A549 (cell line): ENCODE results near the gene SIPA1. TPM values are rescaled to one million over a fixed set of nuclear protein-coding genes. Genes with fewer than 3 reads are reported as not detected.

Source experiments
- ATAC-seq, 2 experiments: fragments of 200-7000 bp in 1 of 2; fragments of >200 bp in 1 of 2; cut with Nextera tagmentation in 1 of 2; cut with Tn5 transposase in 1 of 2; 3 replicates each; pipeline versions ENCODE4 v1.8.0 to v1.9.1; 2018 to 2020; ENCODE audit warnings: mild to moderate bottlenecking in 1 of 2, moderate library complexity in 1 of 2
- CTCF ChIA-PET: fragments of 300-600 bp; sonication (Branson Sonifier 250); formaldehyde crosslinking; extraction: SDS; loops from one replicate; lab custom pipeline; 2021; ENCODE audit warnings: antibody characterized with exemption, inconsistent platforms; lab: Yijun Ruan, JAX
- POLR2A ChIA-PET: fragments of 350-600 bp; formaldehyde crosslinking; extraction: SDS; loops from one replicate; lab custom pipeline; 2021; ENCODE audit warnings: antibody characterized with exemption, inconsistent platforms; lab: Yijun Ruan, JAX
- DNase-seq, 2 experiments: peaks; one replicate each; pipeline versions ENCODE4 v3.0.0 to v3.0.0-alpha.2; 2011 to 2016; ENCODE audit warnings: low read depth in 1 of 2, low spot score in 1 of 2
- FAIRE-seq: peaks from 2 replicates; lab custom pipeline; 2011; peaks lifted over from hg19 to GRCh38; lab: Jason Lieb, UNC
- H3K27ac ChIP-seq, 2 experiments: fragments of >200 bp; sonication (Bioruptor Twin); formaldehyde crosslinking; 3 replicates each; pipeline ENCODE4 v1.5.1; 2016 to 2017
- H3K4me1 ChIP-seq: fragments of >200 bp; sonication (Bioruptor Twin); formaldehyde crosslinking; 3 replicates; pipeline ENCODE4 v1.6.1; 2016
- H3K4me2 ChIP-seq: fragments of >200 bp; sonication (Bioruptor Twin); formaldehyde crosslinking; 3 replicates; pipeline ENCODE4 v1.6.1; 2016
- H3K4me3 ChIP-seq: fragments of >200 bp; sonication (Bioruptor Twin); formaldehyde crosslinking; 3 replicates; pipeline ENCODE4 v1.5.1; 2016
- H3K9me3 ChIP-seq: fragments of >200 bp; sonication (Bioruptor Twin); formaldehyde crosslinking; 3 replicates; pipeline ENCODE4 v1.6.1; 2016
- ATOH8 ChIP-seq: fragments of 250-450 bp; sonication (Bioruptor Pico); IDR thresholded peaks from 2 replicates; pipeline ENCODE4 v1.5.0; 2020; ENCODE audit warnings: low read depth, mild to moderate bottlenecking, moderate library complexity
- BCL3 ChIP-seq: fragments of >200 bp; sonication (Bioruptor Twin); formaldehyde crosslinking; IDR thresholded peaks from 3 replicates; pipeline ENCODE4 v1.6.1; 2016
- BHLHE40 ChIP-seq: IDR thresholded peaks from 2 replicates; pipeline ENCODE4 v1.6.1; 2012; ENCODE audit warnings: low read depth, low read length, inconsistent platforms
- E2F6 ChIP-seq: IDR thresholded peaks from 2 replicates; pipeline ENCODE4 v1.6.1; 2012; ENCODE audit warnings: low read depth, borderline replicate concordance
- FOSB ChIP-seq: fragments of 250-450 bp; sonication (Bioruptor Pico); IDR thresholded peaks from 2 replicates; pipeline ENCODE4 v1.5.0; 2020; ENCODE audit warnings: mild to moderate bottlenecking, moderate library complexity
- FOXS1 ChIP-seq: fragments of 250-450 bp; sonication (Bioruptor Pico); IDR thresholded peaks from 2 replicates; pipeline ENCODE4 v1.5.0; 2020; ENCODE audit warnings: mild to moderate bottlenecking, moderate library complexity
- HES2 ChIP-seq: fragments of >200 bp; sonication (Bioruptor Twin); formaldehyde crosslinking; IDR thresholded peaks from 2 replicates; pipeline ENCODE4 v1.6.1; 2016
- HOXA7 ChIP-seq: fragments of 250-450 bp; sonication (Bioruptor Pico); IDR thresholded peaks from 2 replicates; pipeline ENCODE4 v1.5.0; 2020; ENCODE audit warnings: mild to moderate bottlenecking, moderate library complexity
- HOXB5 ChIP-seq: fragments of 250-450 bp; sonication (Bioruptor Pico); IDR thresholded peaks from 2 replicates; pipeline ENCODE4 v1.5.0; 2020; ENCODE audit warnings: mild to moderate bottlenecking, moderate library complexity
- JUN ChIP-seq, 2 experiments: fragments of >200 bp; sonication (Bioruptor Twin); formaldehyde crosslinking; IDR thresholded peaks; 2 replicates in 1 of 2; 3 replicates in 1 of 2; pipeline ENCODE4 v1.6.1; 2016 to 2017
- KDM1A ChIP-seq: fragments of 200-600 bp; sonication (generic); IDR thresholded peaks from 2 replicates; pipeline ENCODE4 v1.6.1; 2016; ENCODE audit warnings: low read depth, mild to moderate bottlenecking
- KDM5A ChIP-seq: fragments of 200-600 bp; sonication (generic); IDR thresholded peaks from 2 replicates; pipeline ENCODE4 v1.6.1; 2016; ENCODE audit warnings: antibody characterized with exemption, mild to moderate bottlenecking
- MAFK ChIP-seq: fragments of 450-650 bp; IDR thresholded peaks from 2 replicates; pipeline ENCODE4 v1.6.1; 2014; ENCODE audit not compliant: partially characterized antibody
- MAX ChIP-seq: IDR thresholded peaks from 2 replicates; pipeline ENCODE4 v1.6.1; 2012
- MAZ ChIP-seq: fragments of 150-350 bp; IDR thresholded peaks from 2 replicates; pipeline ENCODE4 v1.6.1; 2014; ENCODE audit warnings: antibody characterized with exemption, low read depth, low read length, borderline replicate concordance
- PHF8 ChIP-seq: fragments of 200-600 bp; sonication (generic); IDR thresholded peaks from 2 replicates; pipeline ENCODE4 v1.6.1; 2016; ENCODE audit warnings: low read depth, mild to moderate bottlenecking, antibody characterized with exemption, moderate library complexity, borderline replicate concordance
- POLR2A ChIP-seq: IDR thresholded peaks from 2 replicates; pipeline ENCODE4 v1.6.1; 2012; ENCODE audit warnings: mild to moderate bottlenecking, low read length
- POLR2AphosphoS2 ChIP-seq: conservative IDR thresholded peaks from 2 replicates; pipeline ENCODE4 v1.6.1; 2012; ENCODE audit warnings: low read length, improper control_type of control experiment, inconsistent platforms
- REST ChIP-seq: fragments of 200-600 bp; sonication (generic); IDR thresholded peaks from 2 replicates; pipeline ENCODE4 v1.6.1; 2016; ENCODE audit warnings: antibody characterized with exemption, mild to moderate bottlenecking, moderate library complexity
- RFX5 ChIP-seq: fragments of 450-650 bp; IDR thresholded peaks from 2 replicates; pipeline ENCODE4 v1.7.1; 2014; ENCODE audit warnings: antibody characterized with exemption, mild to moderate bottlenecking, moderate library complexity
- SREBF2 ChIP-seq: fragments of 450-650 bp; IDR thresholded peaks from 2 replicates; pipeline ENCODE4 v1.6.1; 2014; ENCODE audit warnings: mild to moderate bottlenecking, moderate library complexity
- TP53 ChIP-seq: fragments of 250-450 bp; sonication (Bioruptor Pico); IDR thresholded peaks from 2 replicates; pipeline ENCODE4 v1.5.0; 2021; ENCODE audit warnings: mild to moderate bottlenecking, moderate library complexity
- ZC3H11A ChIP-seq: fragments of 450-650 bp; IDR thresholded peaks from 2 replicates; pipeline ENCODE4 v1.6.1; 2014; ENCODE audit warnings: antibody characterized with exemption, mild to moderate bottlenecking
- ZFP36 ChIP-seq: fragments of 450-650 bp; IDR thresholded peaks from 2 replicates; pipeline ENCODE4 v1.6.1; 2014; ENCODE audit warnings: borderline replicate concordance; ENCODE audit not compliant: partially characterized antibody
- WGBS: methylation state at CpG from one replicate; pipeline ENCODE4 v1.1.6; 2017; ENCODE audit errors: missing lambda C conversion rate; 5-methylcytosine and 5-hydroxymethylcytosine counted together
- polyA plus RNA-seq, 4 experiments: library from polyadenylated mRNA; depleted of rRNA in 3 of 4; stranded (reverse); fragments of >200 nt; fragmentation: RNase III in 1 of 4; extraction: RNeasy Plus Mini Kit Qiagen cat#74134 plus additional on column Dnase treatment in 1 of 4; gene quantifications; 2 replicates in 3 of 4; 3 replicates in 1 of 4; pipeline ENCODE4 v1.2.3, GENCODE V29; 2011 to 2017

The SIPA1 gene
- polyA plus RNA-seq, 2 of the 4 experiments (the other 2 are of a cell fraction) = 9.9 to 17.4 TPM

GRCh38 chr11:65651339-65651588 lies 13.4 kb downstream of the SIPA1 start (continued):
- TF ChIP-seq FOSB (CRISPR knock-in tag) (no peak), JUN (IDR thresholded peaks at IDR 0.05) (no peak), ZFP36 (no peak), SREBF2 (no peak), KDM1A (no peak)

GRCh38 chr11:65651589-65652510 lies 13.9 kb downstream of the SIPA1 start:
- Histone ChIP-seq H3K4me1 (peaks cover 17% of the 10 kb centered on the region), H3K4me3 (peak overlapping the region; percentile 53), H3K9me3 (no peaks in the 10 kb centered on the region), H3K27ac (peak overlapping the region; percentile 92), H3K4me2 (peak overlapping the region; percentile 83)
- 57% methylated on average over 28 of the region's 28 CpGs for WGBS
- ChIA-PET CTCF (interaction anchor here (0.7 to 2.3 kb wide), 4 partner anchors 13 to 83 kb away, joined by 3 to 18 read pairs (median 3); no protein-coding TSS in a partner anchor), POLR2A (interaction anchor here (1.3 to 2.2 kb wide), 6 partner anchors 8 to 60 kb away, joined by 3 to 27 read pairs (median 6); partner anchors contain the start of genes KAT5, RELA and SIPA1)
- FAIRE-seq (no peak), ATAC-seq (peak; percentile 1 to 15), DNase-seq (no peak)
- TF ChIP-seq SREBF2 (no peak), HES2 (no peak), ZC3H11A (no peak), ZFP36 (peak; percentile 77), KDM5A (no peak), BHLHE40 (no peak)

GRCh38 chr11:65652511-65653228 lies 14.8 kb downstream of the SIPA1 start:
- H3K4me1 ChIP-seq = peaks cover 17% of the 10 kb centered on the region
- TF ChIP-seq ATOH8 (CRISPR knock-in tag) = 0 out of 2 replicates have a peak, but pooled peaks have one; percentile 5
- no peak for TF ChIP-seq KDM1A
- TF ChIP-seq POLR2AphosphoS2 = peak; percentile 95
- no peak for TF ChIP-seq HOXB5
- TF ChIP-seq POLR2A = peak; percentile 64
- peak; percentile 28; the same call in 1 of the 2 replicates for TF ChIP-seq REST
- TF ChIP-seq HOXA7 (CRISPR knock-in tag) = 0 out of 2 replicates have a peak, but pooled peaks have one; percentile 47
- no peak for TF ChIP-seq RFX5
- TF ChIP-seq MAFK = no peak
- peak; percentile 55; the same call in 1 of the 2 replicates for TF ChIP-seq PHF8
- TF ChIP-seq TP53 (CRISPR knock-in tag) = peak; percentile 85; the same call in 1 of the 2 replicates
- no peak for TF ChIP-seq FOXS1
- peak; percentile 84 to 96 for TF ChIP-seq JUN (IDR thresholded peaks at IDR 0.05)
- peak; percentile 82 for TF ChIP-seq MAX
- peak; percentile 84; the same call in 2 of the 3 replicates for TF ChIP-seq BCL3
- TF ChIP-seq MAZ = peak; percentile 75; the same call in 1 of the 2 replicates
- peak; percentile 80; the same call in 1 of the 2 replicates for TF ChIP-seq E2F6

More at GRCh38 chr11:65652511-65653228, 14.8 kb downstream of the SIPA1 start:
- ChIA-PET POLR2A (interaction anchor here (1.0 to 2.2 kb wide), 7 partner anchors 9 to 59 kb away, joined by 3 to 27 read pairs (median 5); partner anchors contain the start of genes KAT5, PCNX3, RELA and SIPA1), CTCF (interaction anchor here (0.8 to 3.2 kb wide), 6 partner anchors 10 to 127 kb away, joined by 3 to 18 read pairs (median 6); partner anchors contain the start of gene RELA)
- FAIRE-seq (peak; percentile 43), ATAC-seq (peak; percentile 65 to 84), DNase-seq (peak; percentile 91 to 97)
- H3K27ac ChIP-seq = peak overlapping the region; percentile 92
- H3K4me3 ChIP-seq = peak overlapping the region; percentile 53
- H3K9me3 ChIP-seq = no peaks in the 10 kb centered on the region
- peak overlapping the region; percentile 83 for H3K4me2 ChIP-seq
- WGBS = 1% methylated on average over 31 of the region's 68 CpGs
